HEK293 (cell line): ENCODE measurements around the gene UFM1.
"Not testable (repeated sequence)": the region's sequence is repeated elsewhere in the genome, so short reads cannot be mapped to it uniquely, and the experiment has no call there.

Experiments
- ELK4 ChIP-seq: IDR thresholded peaks from 2 replicates; pipeline ENCODE4 v1.6.1; 2011; ENCODE audit warnings: mild to moderate bottlenecking, low read depth, low read length, borderline replicate concordance
- MYNN ChIP-seq: fragments of 450-650 bp; formaldehyde crosslinking; IDR thresholded peaks from 2 replicates; pipeline ENCODE4 v1.5.1; 2016; ENCODE audit warnings: missing biosample characterization, missing genetic modification characterization, borderline replicate concordance
- SP2 ChIP-seq: fragments of 450-650 bp; formaldehyde crosslinking; IDR thresholded peaks from 2 replicates; pipeline ENCODE4 v1.5.1; 2016; ENCODE audit warnings: missing biosample characterization, missing genetic modification characterization
- WT1 ChIP-seq: fragments of 450-650 bp; formaldehyde crosslinking; IDR thresholded peaks from 2 replicates; pipeline ENCODE4 v1.5.1; 2016; ENCODE audit warnings: missing biosample characterization, missing genetic modification characterization
- ZBTB26 ChIP-seq: fragments of 450-650 bp; formaldehyde crosslinking; optimal IDR thresholded peaks from 2 replicates; pipeline ENCODE3; 2016; ENCODE audit warnings: missing biosample characterization, mild to moderate bottlenecking, missing genetic modification characterization
- ZFP37 ChIP-seq: fragments of 450-650 bp; formaldehyde crosslinking; IDR thresholded peaks from 2 replicates; pipeline ENCODE4 v1.5.1; 2016; ENCODE audit warnings: missing biosample characterization, missing genetic modification characterization
- ZNF311 ChIP-seq: fragments of 450-650 bp; formaldehyde crosslinking; IDR thresholded peaks from 2 replicates; pipeline ENCODE4 v1.5.1; 2017; ENCODE audit warnings: missing biosample characterization, missing genetic modification characterization, borderline replicate concordance
- ZNF423 ChIP-seq: fragments of 450-650 bp; formaldehyde crosslinking; IDR thresholded peaks from 2 replicates; pipeline ENCODE4 v1.5.1; 2016; ENCODE audit warnings: missing biosample characterization, missing genetic modification characterization
- ZNF639 ChIP-seq: fragments of 450-650 bp; formaldehyde crosslinking; IDR thresholded peaks from 2 replicates; pipeline ENCODE4 v1.5.1; 2016; ENCODE audit warnings: missing biosample characterization, missing genetic modification characterization
- ZNF670 ChIP-seq: fragments of 450-650 bp; formaldehyde crosslinking; IDR thresholded peaks from 2 replicates; pipeline ENCODE4 v1.5.1; 2016; ENCODE audit warnings: missing biosample characterization, missing genetic modification characterization, low read depth
- ZNF777 ChIP-seq: fragments of 450-650 bp; formaldehyde crosslinking; IDR thresholded peaks from 2 replicates; pipeline ENCODE4 v1.5.1; 2017; ENCODE audit warnings: missing biosample characterization, missing genetic modification characterization, borderline replicate concordance
- ZNF792 ChIP-seq: fragments of 450-650 bp; formaldehyde crosslinking; IDR thresholded peaks from 2 replicates; pipeline ENCODE4 v1.5.1; 2016; ENCODE audit warnings: missing biosample characterization, missing genetic modification characterization
- TF ChIP-seq, protein P1 (sequence below): fragments of 450-650 bp; formaldehyde crosslinking; IDR thresholded peaks from 2 replicates; pipeline ENCODE4 v1.5.1; 2016; ENCODE audit warnings: missing biosample characterization, missing genetic modification characterization
- TF ChIP-seq, protein P2 (sequence below): fragments of 450-650 bp; formaldehyde crosslinking; IDR thresholded peaks from 2 replicates; pipeline ENCODE4 v1.5.1; 2017; ENCODE audit warnings: missing biosample characterization, mild to moderate bottlenecking, missing genetic modification characterization, moderate library complexity

- TF ChIP-seq SP2 (tag by site-specific recombination); ELK4; ZNF670 (tag by site-specific recombination); ZFP37; ZBTB26 (tag by site-specific recombination); ZNF311 (tag by site-specific recombination); ZNF423 (tag by site-specific recombination); MYNN (tag by site-specific recombination); WT1 (tag by site-specific recombination); ZNF639 (tag by site-specific recombination); ZNF777 (tag by site-specific recombination); ZNF792 (tag by site-specific recombination): not testable (repeated sequence)
- TF ChIP-seq, protein P1, sequence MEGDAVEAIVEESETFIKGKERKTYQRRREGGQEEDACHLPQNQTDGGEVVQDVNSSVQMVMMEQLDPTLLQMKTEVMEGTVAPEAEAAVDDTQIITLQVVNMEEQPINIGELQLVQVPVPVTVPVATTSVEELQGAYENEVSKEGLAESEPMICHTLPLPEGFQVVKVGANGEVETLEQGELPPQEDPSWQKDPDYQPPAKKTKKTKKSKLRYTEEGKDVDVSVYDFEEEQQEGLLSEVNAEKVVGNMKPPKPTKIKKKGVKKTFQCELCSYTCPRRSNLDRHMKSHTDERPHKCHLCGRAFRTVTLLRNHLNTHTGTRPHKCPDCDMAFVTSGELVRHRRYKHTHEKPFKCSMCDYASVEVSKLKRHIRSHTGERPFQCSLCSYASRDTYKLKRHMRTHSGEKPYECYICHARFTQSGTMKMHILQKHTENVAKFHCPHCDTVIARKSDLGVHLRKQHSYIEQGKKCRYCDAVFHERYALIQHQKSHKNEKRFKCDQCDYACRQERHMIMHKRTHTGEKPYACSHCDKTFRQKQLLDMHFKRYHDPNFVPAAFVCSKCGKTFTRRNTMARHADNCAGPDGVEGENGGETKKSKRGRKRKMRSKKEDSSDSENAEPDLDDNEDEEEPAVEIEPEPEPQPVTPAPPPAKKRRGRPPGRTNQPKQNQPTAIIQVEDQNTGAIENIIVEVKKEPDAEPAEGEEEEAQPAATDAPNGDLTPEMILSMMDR (tag by site-specific recombination): not testable (repeated sequence)
- TF ChIP-seq, protein P2, sequence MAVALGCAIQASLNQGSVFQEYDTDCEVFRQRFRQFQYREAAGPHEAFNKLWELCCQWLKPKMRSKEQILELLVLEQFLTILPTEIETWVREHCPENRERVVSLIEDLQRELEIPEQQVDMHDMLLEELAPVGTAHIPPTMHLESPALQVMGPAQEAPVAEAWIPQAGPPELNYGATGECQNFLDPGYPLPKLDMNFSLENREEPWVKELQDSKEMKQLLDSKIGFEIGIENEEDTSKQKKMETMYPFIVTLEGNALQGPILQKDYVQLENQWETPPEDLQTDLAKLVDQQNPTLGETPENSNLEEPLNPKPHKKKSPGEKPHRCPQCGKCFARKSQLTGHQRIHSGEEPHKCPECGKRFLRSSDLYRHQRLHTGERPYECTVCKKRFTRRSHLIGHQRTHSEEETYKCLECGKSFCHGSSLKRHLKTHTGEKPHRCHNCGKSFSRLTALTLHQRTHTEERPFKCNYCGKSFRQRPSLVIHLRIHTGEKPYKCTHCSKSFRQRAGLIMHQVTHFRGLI (tag by site-specific recombination): not testable (repeated sequence)
These were observed 14.1 kb downstream of the UFM1 start for GRCh38 chr13:38363746-38364145.
